Measurements from ENCODE around the gene VMAC.
"Not testable (repeated sequence)": the region's sequence is repeated elsewhere in the genome, so short reads cannot be mapped to it uniquely, and the experiment has no call there.

The VMAC gene

GRCh38 chr19:5880196-5880595 lies 24.5 kb upstream of the VMAC start:
- TF ChIP-seq CTCF (IDR thresholded peaks at IDR 0.05; ENCODE audit: low read depth, low read length, missing control alignments), result no peak
- DNase-seq (ENCODE audit: low read depth), result no peak
- H3K4me3 ChIP-seq (ENCODE audit: low read depth, low read length), result no peak overlapping the region

GRCh38 chr19:5880604-5881078 lies 24.0 kb upstream of the VMAC start:
- DNase-seq (ENCODE audit: low read depth), result no peak
- no peak overlapping the region for H3K4me3 ChIP-seq (ENCODE audit: low read depth, low read length)
- no peak for TF ChIP-seq CTCF (IDR thresholded peaks at IDR 0.05; ENCODE audit: low read depth, low read length, missing control alignments)

- no peak for DNase-seq (ENCODE audit: low read depth)
- H3K4me3 ChIP-seq (ENCODE audit: low read depth, low read length), result no peak overlapping the region
- TF ChIP-seq CTCF (IDR thresholded peaks at IDR 0.05; ENCODE audit: low read depth, low read length, missing control alignments), result no peak
Measured at GRCh38 chr19:5881543-5882299, 23.0 kb upstream of the VMAC start.

GRCh38 chr19:5882421-5882968 lies 22.2 kb upstream of the VMAC start:
- DNase-seq (ENCODE audit: low read depth), result no peak
- TF ChIP-seq CTCF (IDR thresholded peaks at IDR 0.05; ENCODE audit: low read depth, low read length, missing control alignments), result no peak
- H3K4me3 ChIP-seq (ENCODE audit: low read depth, low read length), result no peak overlapping the region

GRCh38 chr19:5883157-5883873 lies 21.4 kb upstream of the VMAC start:
- H3K4me3 ChIP-seq (ENCODE audit: low read depth, low read length); DNase-seq (ENCODE audit: low read depth): not testable (repeated sequence)

GRCh38 chr19:5884065-5884811 lies 20.4 kb upstream of the VMAC start:
- DNase-seq (ENCODE audit: low read depth); H3K4me3 ChIP-seq (ENCODE audit: low read depth, low read length): not testable (repeated sequence)

- DNase-seq (ENCODE audit: low read depth), result no peak
Measured at GRCh38 chr19:5889288-5889971, 15.2 kb upstream of the VMAC start.

More at GRCh38 chr19:5889288-5889971, 15.2 kb upstream of the VMAC start:
- no peak overlapping the region for H3K4me3 ChIP-seq (ENCODE audit: low read depth, low read length)
- no peak for TF ChIP-seq CTCF (IDR thresholded peaks at IDR 0.05; ENCODE audit: low read depth, low read length, missing control alignments)

All from GM12864 (cell line).